GM20431 (cell line): ENCODE data around the gene SOD3.

Source experiments
- in situ Hi-C: fragments of 300-500 bp; cut with MseI, MboI; formaldehyde crosslinking; loops from one replicate; pipeline ENCODE4 v1.15.0; 2020; ENCODE audit warnings: low sequenced_read_pairs; ENCODE audit not compliant: unreplicated experiment

SOD3 gene

DNA sequence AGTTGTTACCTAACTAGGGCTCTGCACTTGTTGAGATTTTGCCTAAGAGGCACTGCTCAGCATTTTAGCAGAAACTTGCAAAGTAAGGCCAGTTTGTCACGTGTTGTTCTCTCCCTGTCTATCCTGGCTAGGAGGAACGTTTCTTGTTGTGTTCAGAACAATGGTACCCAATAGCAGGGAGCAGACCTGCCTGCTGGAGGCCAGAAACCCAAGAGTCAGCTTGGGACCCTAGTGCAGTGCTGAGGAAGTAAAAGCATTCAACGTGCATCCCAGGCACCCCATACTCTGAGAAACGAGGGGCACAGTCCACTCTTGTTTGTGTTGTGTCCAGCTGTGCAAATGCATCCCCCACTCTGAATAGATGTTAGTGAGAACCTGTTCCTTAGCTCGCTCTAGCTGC lies 42.4 kb downstream of the SOD3 start:
- in situ Hi-C loops: no loop called here

DNA sequence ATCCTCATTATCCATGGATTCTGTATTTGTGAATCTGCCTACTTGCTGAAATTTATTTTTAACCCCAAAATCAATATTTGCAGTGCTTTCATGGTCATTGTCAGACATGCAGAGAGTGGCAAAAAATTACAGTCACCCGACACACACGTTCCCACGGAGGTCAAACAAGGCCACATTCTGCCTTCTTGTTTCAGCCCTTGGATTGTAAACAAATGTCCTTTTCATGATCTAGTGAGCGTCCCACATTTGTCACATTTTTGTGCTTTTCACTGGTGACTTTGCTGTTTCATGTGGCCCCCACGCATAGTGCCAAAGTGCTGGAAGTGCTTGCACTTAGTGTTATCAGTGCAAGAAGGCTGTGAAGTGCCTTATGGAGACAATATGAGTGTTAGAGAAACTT lies 45.0 kb downstream of the SOD3 start:
- in situ Hi-C loops: no loop called here

DNA sequence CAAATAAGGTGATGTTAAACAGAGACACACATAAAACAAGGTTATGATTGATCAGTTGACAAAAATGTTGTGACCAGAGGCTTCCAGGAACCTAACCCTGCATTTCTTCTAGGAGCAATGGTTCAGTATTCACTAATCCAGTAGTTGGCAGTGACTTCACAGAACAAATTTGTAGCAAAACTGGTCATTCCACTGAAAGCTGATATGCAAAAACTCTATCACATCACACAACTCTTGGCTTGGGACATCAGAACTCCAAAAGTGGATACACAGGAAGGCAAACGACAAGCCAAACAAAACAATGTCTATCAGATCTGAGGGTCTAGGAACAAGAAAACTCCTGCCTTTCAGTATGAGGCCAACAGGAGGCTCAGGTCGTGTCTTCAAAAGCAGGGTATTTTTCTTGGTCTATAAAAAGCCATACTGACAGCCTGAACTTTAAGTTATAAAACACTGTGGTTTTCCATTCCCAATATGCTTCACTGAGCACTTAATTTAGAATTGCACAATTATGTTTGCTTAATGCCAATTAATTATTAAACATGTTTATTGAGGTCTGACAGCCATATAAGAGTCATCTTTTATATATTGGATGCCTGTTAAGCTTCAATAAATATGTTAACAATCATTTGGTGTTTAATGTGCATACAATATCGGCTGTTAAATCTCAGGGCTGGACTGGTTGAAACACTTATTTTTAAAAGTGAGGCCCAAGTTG lies 45.6 kb downstream of the SOD3 start:
- in situ Hi-C loops: no loop called here

DNA sequence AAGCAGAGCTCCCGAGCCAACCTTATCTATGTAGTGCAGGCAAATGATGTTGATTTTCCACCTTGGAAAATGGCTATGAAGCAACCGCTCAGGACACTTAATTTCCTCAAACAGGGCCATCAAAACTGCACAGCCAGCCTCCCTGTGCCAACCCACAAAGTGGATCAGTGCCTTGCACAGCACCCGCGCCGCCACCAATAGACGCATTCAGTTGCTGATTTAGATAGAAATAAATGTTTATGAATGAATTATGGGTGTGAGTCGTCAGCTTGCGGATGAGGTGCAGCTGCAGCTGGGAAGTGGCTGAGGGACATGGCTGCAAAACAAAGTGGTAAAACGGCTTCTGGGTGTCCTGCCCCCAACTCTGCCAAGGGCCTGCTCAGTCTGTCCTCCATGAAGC lies 47.0 kb downstream of the SOD3 start:
- in situ Hi-C loops: no loop called here

DNA sequence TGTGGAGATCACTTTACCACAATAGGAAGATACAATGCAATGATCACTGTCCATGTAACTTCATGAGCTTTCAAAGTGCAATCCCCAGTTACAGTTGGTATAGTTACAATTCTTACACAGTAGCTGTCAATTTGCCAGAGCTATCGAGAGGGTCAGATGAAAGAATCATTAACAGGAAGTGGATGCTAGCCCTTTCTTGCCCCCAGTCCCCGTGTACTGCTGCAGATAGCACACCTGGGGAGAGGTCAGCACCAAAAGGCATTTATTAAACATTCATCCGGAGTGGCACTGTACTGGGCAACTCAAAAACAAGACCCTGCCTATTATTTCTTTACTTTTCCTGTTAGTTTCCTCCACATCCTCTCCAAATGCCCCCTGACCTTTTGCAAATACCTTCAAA lies 47.7 kb downstream of the SOD3 start:
- in situ Hi-C loops: no loop called here

DNA sequence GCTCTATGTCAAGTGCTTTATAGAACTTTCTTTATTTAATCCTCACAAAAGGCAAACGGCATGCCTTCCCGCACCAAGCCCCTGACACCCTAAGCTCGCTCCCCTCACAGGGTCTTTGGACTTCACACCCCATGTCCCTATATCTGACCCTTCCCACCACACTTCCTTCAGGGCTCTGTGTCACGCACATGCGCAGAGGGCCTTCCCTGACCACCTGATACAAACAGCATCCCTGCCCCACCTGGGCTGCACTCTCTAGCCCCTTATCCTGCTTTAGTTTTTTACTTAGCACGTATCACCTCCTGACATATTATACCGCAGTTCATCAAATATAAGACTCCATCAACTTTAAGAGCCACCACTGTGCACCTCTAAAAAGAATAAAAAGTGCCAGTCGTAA lies 49.8 kb downstream of the SOD3 start:
- in situ Hi-C loops: no loop called here

DNA sequence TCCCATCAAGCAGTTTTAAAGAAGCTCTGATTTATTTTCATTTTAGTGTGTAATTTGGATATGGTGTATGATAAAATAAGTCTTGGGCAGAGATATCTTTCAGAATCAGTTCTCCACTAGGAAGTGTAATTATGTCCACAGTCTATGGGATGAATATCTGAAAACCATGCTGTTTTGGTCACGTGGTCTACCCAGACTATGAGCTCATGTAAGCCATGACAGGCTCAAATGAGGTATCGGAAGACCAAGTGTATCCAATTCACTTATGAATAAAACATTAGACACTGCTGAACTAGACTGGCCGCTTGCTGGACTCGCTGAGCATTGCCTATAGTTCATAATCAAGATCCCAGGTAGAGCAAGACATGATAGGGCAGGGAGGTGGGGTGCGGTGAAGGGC lies 50.5 kb downstream of the SOD3 start:
- in situ Hi-C loops: no loop called here

DNA sequence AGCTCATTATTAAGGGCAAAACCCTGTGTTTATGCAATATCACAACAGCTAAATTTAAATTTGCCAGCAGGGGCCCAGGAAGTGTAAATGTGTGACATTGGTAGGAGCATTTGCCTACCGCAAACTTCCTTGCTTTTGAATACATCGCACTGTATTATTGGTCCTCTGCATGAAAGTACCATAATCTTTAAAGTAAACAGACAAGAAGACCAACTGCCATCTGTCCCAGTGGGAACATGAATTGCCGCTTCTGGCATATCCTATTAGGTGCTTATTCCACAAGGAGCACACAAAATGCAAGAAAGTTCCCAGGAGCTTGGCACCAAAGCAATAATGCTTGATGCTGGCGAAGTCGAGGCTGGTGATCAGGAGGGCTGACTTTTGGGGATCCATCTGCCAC lies 51.3 kb downstream of the SOD3 start:
- in situ Hi-C loops: no loop called here

DNA sequence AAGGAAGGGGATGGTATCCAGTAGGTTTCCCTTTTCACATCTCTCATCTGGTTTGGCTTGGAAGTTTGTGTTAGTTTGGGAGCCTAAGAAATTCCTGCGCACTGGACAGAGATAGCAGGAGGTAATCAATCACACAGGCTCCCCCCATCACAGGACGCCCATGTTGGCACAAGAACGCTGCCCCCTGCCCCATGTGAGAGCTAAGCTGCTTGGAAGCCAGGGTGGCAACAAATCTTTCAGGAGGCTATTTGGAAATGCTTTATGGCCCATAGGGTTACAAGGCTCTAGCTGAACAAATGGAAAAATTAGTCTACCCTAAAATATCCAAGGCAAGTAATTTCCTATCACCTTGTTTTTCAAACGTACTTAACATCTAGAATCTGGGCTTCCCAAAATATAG lies 54.0 kb downstream of the SOD3 start:
- in situ Hi-C loops: no loop called here

DNA sequence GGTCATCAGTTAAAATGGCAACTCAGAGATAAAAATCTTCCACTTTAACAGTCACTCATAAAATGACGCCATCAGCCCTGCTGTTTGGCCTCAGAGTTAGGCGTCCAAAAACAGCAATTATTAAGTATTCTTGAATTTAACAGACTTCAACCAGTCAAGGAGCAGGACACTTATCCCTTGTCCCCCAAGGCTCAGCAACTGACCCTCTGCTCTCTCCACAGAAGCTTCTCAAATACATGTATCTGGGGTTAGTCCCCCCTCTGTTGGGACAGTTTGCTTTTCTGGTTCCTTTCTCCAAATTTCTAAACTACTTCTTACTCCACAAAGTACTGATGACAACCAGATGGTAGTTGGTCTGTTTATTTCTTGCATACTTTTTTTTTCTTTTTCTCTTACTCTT lies 54.4 kb downstream of the SOD3 start:
- in situ Hi-C loops: no loop called here
